Activated B cell treated with CpG ODN at 0.5 μM for 24 hours (primary cell): ENCODE results near the gene TIAM1. TPM values are rescaled to one million over a fixed set of nuclear protein-coding genes. Genes with fewer than 3 reads are reported as not detected.

Source experiments
- ATAC-seq: fragments of 200-7000 bp; cut with Tn5 transposase; one replicate; pipeline ENCODE4 v1.10.0; 2021; ENCODE audit warnings: low read depth, mild to moderate bottlenecking, moderate library complexity
- CTCF ChIA-PET: fragments of 350-600 bp; sonication (Branson Sonifier 250); formaldehyde crosslinking; loops from one replicate; lab custom pipeline; 2021; ENCODE audit warnings: antibody characterized with exemption; lab: Charles Lee
- POLR2A ChIA-PET: fragments of 350-600 bp; sonication (Branson Sonifier 250); formaldehyde crosslinking; loops from one replicate; lab custom pipeline; 2021; ENCODE audit warnings: antibody characterized with exemption; lab: Charles Lee
- DNase-seq: peaks from one replicate; pipeline ENCODE4 v3.0.0; 2022
- H3K27ac Mint-ChIP-seq: one replicate; pipeline ENCODE4 v1.8.0; 2020; ENCODE audit warnings: mixed read lengths
- H3K27me3 Mint-ChIP-seq: one replicate; pipeline ENCODE4 v1.8.0; 2021; ENCODE audit warnings: mixed read lengths
- H3K36me3 Mint-ChIP-seq: one replicate; pipeline ENCODE4 v1.8.0; 2021; ENCODE audit warnings: low read depth, mixed read lengths
- H3K4me1 Mint-ChIP-seq: one replicate; pipeline ENCODE4 v1.8.0; 2021; ENCODE audit warnings: mixed read lengths
- H3K4me3 Mint-ChIP-seq: one replicate; pipeline ENCODE4 v1.8.0; 2020; ENCODE audit warnings: mild to moderate bottlenecking, mixed read lengths
- H3K9me3 Mint-ChIP-seq: one replicate; pipeline ENCODE4 v1.8.0; 2020; ENCODE audit warnings: mixed read lengths
- CTCF ChIP-seq: fragments of 200-600 bp; IDR thresholded peaks from one replicate; pipeline ENCODE4 v1.8.0; 2022; ENCODE audit warnings: antibody characterized with exemption, mild to moderate bottlenecking
- intact Hi-C: fragments of 100-400 bp; cut with micrococcal nuclease; formaldehyde crosslinking; loops from one replicate; pipeline ENCODE4 v1.15.1; 2024
- total RNA-seq: library from RNA; stranded (reverse); gene quantifications from 2 replicates; pipeline ENCODE4 v1.2.3, GENCODE V29; 2022

The TIAM1 gene
- total RNA-seq, 1 donor from 2014 or later, result 0.84 TPM

GRCh38 chr21:31103163-31103562, 240.9 kb downstream of the TIAM1 start:
- intact Hi-C loops, result no loop called here
- POLR2A ChIA-PET, result no interaction called here
- Mint-ChIP-seq H3K27me3 (peaks cover 6% of the 10 kb centered on the region), H3K36me3 (no peaks in the 10 kb centered on the region), H3K4me3 (no peak overlapping the region), H3K9me3 (peaks cover 4% of the 10 kb centered on the region), H3K27ac (no peak overlapping the region), H3K4me1 (peaks cover 22% of the 10 kb centered on the region)
- TF ChIP-seq CTCF, result no peak
- CTCF ChIA-PET, result interaction anchor here (1.2 to 2.2 kb wide), 2 partner anchors 478 to 500 kb away, joined by 3 to 7 read pairs; no protein-coding TSS in a partner anchor
- no peak for DNase-seq
- ATAC-seq, result no peak

GRCh38 chr21:31099122-31099521, 244.9 kb downstream of the TIAM1 start:
- no peaks in the 10 kb centered on the region for H3K36me3 Mint-ChIP-seq
- H3K4me1 Mint-ChIP-seq, result peaks cover 13% of the 10 kb centered on the region
- peaks cover 4% of the 10 kb centered on the region for H3K9me3 Mint-ChIP-seq
- POLR2A ChIA-PET, result interaction anchor here (0.6 kb wide), 1 partner anchor 491 kb away, joined by 3 read pairs; no protein-coding TSS in a partner anchor
- CTCF ChIA-PET, result interaction anchor here (0.7 to 3.2 kb wide), 10 partner anchors 11 to 510 kb away, joined by 3 to 19 read pairs (median 4); no protein-coding TSS in a partner anchor
- ATAC-seq (no peak), DNase-seq (no peak)
- peaks cover 6% of the 10 kb centered on the region for H3K27me3 Mint-ChIP-seq
- H3K27ac Mint-ChIP-seq, result no peak overlapping the region
- no peak overlapping the region for H3K4me3 Mint-ChIP-seq
- no peak for TF ChIP-seq CTCF
- intact Hi-C loops, result no loop called here

- POLR2A ChIA-PET, result interaction anchor here (0.6 kb wide), 1 partner anchor 492 kb away, joined by 3 read pairs; no protein-coding TSS in a partner anchor
- Mint-ChIP-seq H3K36me3 (no peaks in the 10 kb centered on the region), H3K4me3 (no peak overlapping the region), H3K4me1 (peaks cover 12% of the 10 kb centered on the region), H3K27ac (no peak overlapping the region), H3K27me3 (peaks cover 10% of the 10 kb centered on the region), H3K9me3 (peaks cover 4% of the 10 kb centered on the region)
- no peak for TF ChIP-seq CTCF
- intact Hi-C loops, result loop anchor here (1.0 kb wide), 3 partner anchors 82 to 506 kb away; no protein-coding TSS in a partner anchor
- DNase-seq, result peak; percentile 46
- ATAC-seq, result peak; percentile 67
- CTCF ChIA-PET, result interaction anchor here (0.7 to 3.2 kb wide), 6 partner anchors 10 to 506 kb away, joined by 3 to 19 read pairs (median 8); no protein-coding TSS in a partner anchor
Measured at GRCh38 chr21:31098576-31099005, 245.5 kb downstream of the TIAM1 start.

- peaks cover 4% of the 10 kb centered on the region for H3K9me3 Mint-ChIP-seq
- no peak overlapping the region for H3K27ac Mint-ChIP-seq
- peaks cover 5% of the 10 kb centered on the region for H3K27me3 Mint-ChIP-seq
- POLR2A ChIA-PET, result no interaction called here
- ATAC-seq, result no peak
- no peaks in the 10 kb centered on the region for H3K4me1 Mint-ChIP-seq
- DNase-seq, result no peak
- no peak for TF ChIP-seq CTCF
- no peak overlapping the region for H3K4me3 Mint-ChIP-seq
- intact Hi-C loops, result no loop called here
- CTCF ChIA-PET, result interaction anchor here (1.2 kb wide), 1 partner anchor 8 kb away, joined by 3 read pairs; no protein-coding TSS in a partner anchor
- H3K36me3 Mint-ChIP-seq, result no peaks in the 10 kb centered on the region
Measured at GRCh38 chr21:31092832-31093625, 251.0 kb downstream of the TIAM1 start.

- H3K4me3 Mint-ChIP-seq, result no peak overlapping the region
- POLR2A ChIA-PET, result no interaction called here
- CTCF ChIA-PET, result no interaction called here
Measured at GRCh38 chr21:31090376-31090775, 253.7 kb downstream of the TIAM1 start.

More at GRCh38 chr21:31090376-31090775, 253.7 kb downstream of the TIAM1 start:
- TF ChIP-seq CTCF, result no peak
- Mint-ChIP-seq H3K4me1 (peaks cover 2% of the 10 kb centered on the region), H3K36me3 (no peaks in the 10 kb centered on the region), H3K27me3 (peaks cover 5% of the 10 kb centered on the region), H3K9me3 (peaks cover 4% of the 10 kb centered on the region), H3K27ac (no peak overlapping the region)
- DNase-seq (no peak), ATAC-seq (no peak)
- intact Hi-C loops, result no loop called here
